ENCODE data around the gene SNRPB2.

GRCh38 chr20:16692442-16692841 is 37.4 kb upstream of the SNRPB2 start:
- TF ChIP-seq CTCF (optimal IDR thresholded peaks at IDR 0.05 in 1 of 3, IDR thresholded peaks at IDR 0.05 in 1 of 3, conservative IDR thresholded peaks at IDR 0.05 in 1 of 3; ENCODE audit: extremely low read depth in 1 of 3, insufficient read depth in 2 of 3, low read length in 3 of 3) (no peak), EZH2 (IDR thresholded peaks at IDR 0.05; ENCODE audit: low read length) (no peak)

All from keratinocyte (primary cell).